ENCODE measurements around the gene SHISA6. TPM values are rescaled to one million over a fixed set of nuclear protein-coding genes. Genes with fewer than 3 reads are reported as not detected.

SHISA6 gene
- polyA plus RNA-seq, 1 of the 3 experiments (the other 2 are of a cell fraction), result not detected

GRCh38 chr17:11548398-11548797, 307.4 kb downstream of the SHISA6 start:
- TF ChIP-seq SMC3 (IDR thresholded peaks at IDR 0.05; ENCODE audit: low read depth, low read length) (no peak), FOXM1 (IDR thresholded peaks at IDR 0.05; ENCODE audit: low read depth) (no peak), TAF1 (IDR thresholded peaks at IDR 0.05; ENCODE audit: borderline replicate concordance, low read depth, low read length) (no peak), JUND (IDR thresholded peaks at IDR 0.05) (no peak), RXRA (IDR thresholded peaks at IDR 0.05; ENCODE audit: borderline replicate concordance, low read depth) (no peak), RAD21 (IDR thresholded peaks at IDR 0.05; ENCODE audit: low read length) (no peak), NFIC (IDR thresholded peaks at IDR 0.05; ENCODE audit: borderline replicate concordance) (no peak), RCOR1 (IDR thresholded peaks at IDR 0.05; ENCODE audit: low read length) (no peak), MEF2A (IDR thresholded peaks at IDR 0.05; ENCODE audit: borderline replicate concordance, low read depth) (no peak), SIN3A (IDR thresholded peaks at IDR 0.05; ENCODE audit: borderline replicate concordance, low read depth, low read length) (no peak), USF1 (IDR thresholded peaks at IDR 0.05; ENCODE audit: borderline replicate concordance, low read depth) (no peak), USF2 (IDR thresholded peaks at IDR 0.05; ENCODE audit: borderline replicate concordance, low read depth, low read length) (no peak), GABPA (IDR thresholded peaks at IDR 0.05; ENCODE audit: low read depth) (no peak), TCF12 (IDR thresholded peaks at IDR 0.05) (no peak), CHD2 (IDR thresholded peaks at IDR 0.05; ENCODE audit: low read length, partially characterized antibody) (no peak), MXI1 (IDR thresholded peaks at IDR 0.05; ENCODE audit: low read depth, low read length) (no peak)
- H3F3A ChIP-seq (replicated peaks; ENCODE audit: insufficient read depth), result no peaks in the 10 kb centered on the region
- H3K27me3 ChIP-seq (ENCODE audit: insufficient read depth), result no peaks in the 10 kb centered on the region
- H2AFZ ChIP-seq (ENCODE audit: low read depth), result no peak overlapping the region
- no peak overlapping the region for H3K4me3 ChIP-seq (ENCODE audit: low read depth in 2 of 2, low read length in 1 of 2)
- no peak overlapping the region for H3K9ac ChIP-seq
- H3K36me3 ChIP-seq (replicated peaks in 1 of 2; ENCODE audit: control insufficient read depth in 1 of 2, insufficient read depth in 2 of 2, low read length in 1 of 2), result no peaks in the 10 kb centered on the region
- H3K9me2 ChIP-seq, result peaks cover 5% of the 10 kb centered on the region; the same call in 1 of the 2 replicates
- no peak overlapping the region for H3K27ac ChIP-seq (ENCODE audit: low read depth in 2 of 2, low read length in 1 of 2)
- no peaks in the 10 kb centered on the region for H3K9me3 ChIP-seq
- DNase-seq, result no peak
- H4K20me1 ChIP-seq (ENCODE audit: insufficient read depth), result no peaks in the 10 kb centered on the region
- H3K79me2 ChIP-seq (ENCODE audit: insufficient read depth), result no peaks in the 10 kb centered on the region
- H3K4me1 ChIP-seq (ENCODE audit: control insufficient read depth in 1 of 2, insufficient read depth in 2 of 2, low read depth in 1 of 2, low read length in 1 of 2), result no peaks in the 10 kb centered on the region; a peak in 1 of 4 replicates
- POLR2A ChIA-PET, result no interaction called here
- CTCF ChIA-PET, result no interaction called here
- WGBS (ENCODE audit: low lambda C conversion rate), result 27% methylated on average over 2 of the region's 2 CpGs
- H3K4me2 ChIP-seq, result no peak overlapping the region

- POLR2A ChIA-PET, result no interaction called here
- CTCF ChIA-PET, result interaction anchor here (1.1 to 1.7 kb wide), 3 partner anchors 9 to 94 kb away, joined by 3 to 4 read pairs (median 4); no protein-coding TSS in a partner anchor
- no peak for TF ChIP-seq PBX3 (IDR thresholded peaks at IDR 0.05)
- TF ChIP-seq CTCF (IDR thresholded peaks at IDR 0.05), result no peak
- no peak for TF ChIP-seq GATA2 (CRISPR knock-in tag; IDR thresholded peaks at IDR 0.05)
- no peak for TF ChIP-seq EZH2phosphoT487 (IDR thresholded peaks at IDR 0.05; ENCODE audit: borderline replicate concordance, low read depth)
- TF ChIP-seq SIN3A (IDR thresholded peaks at IDR 0.05; ENCODE audit: borderline replicate concordance, low read depth, low read length), result no peak
- no peak for TF ChIP-seq REST (IDR thresholded peaks at IDR 0.05; ENCODE audit: low read depth, low read length)
- no peak for TF ChIP-seq GABPA (IDR thresholded peaks at IDR 0.05; ENCODE audit: low read depth)
These were observed 309.4 kb downstream of the SHISA6 start for GRCh38 chr17:11550431-11550830.

More at GRCh38 chr17:11550431-11550830, 309.4 kb downstream of the SHISA6 start:
- H3K4me3 ChIP-seq (ENCODE audit: low read depth in 2 of 2, low read length in 1 of 2), result no peak overlapping the region
- no peak overlapping the region for H3K4me2 ChIP-seq
- H3K79me2 ChIP-seq (ENCODE audit: insufficient read depth), result no peaks in the 10 kb centered on the region
- peaks cover 5% of the 10 kb centered on the region; the same call in 1 of the 2 replicates for H3K9me2 ChIP-seq
- no peak overlapping the region for H2AFZ ChIP-seq (ENCODE audit: low read depth)
- no peak overlapping the region for H3K27ac ChIP-seq (ENCODE audit: low read depth in 2 of 2, low read length in 1 of 2)
- H3K4me1 ChIP-seq (ENCODE audit: control insufficient read depth in 1 of 2, insufficient read depth in 2 of 2, low read depth in 1 of 2, low read length in 1 of 2), result no peaks in the 10 kb centered on the region; a peak in 1 of 4 replicates
- H3F3A ChIP-seq (replicated peaks; ENCODE audit: insufficient read depth), result no peaks in the 10 kb centered on the region
- 25% methylated on average over 2 of the region's 2 CpGs for WGBS (ENCODE audit: low lambda C conversion rate)
- no peak for DNase-seq
- no peak overlapping the region for H3K9ac ChIP-seq
- H3K9me3 ChIP-seq, result no peaks in the 10 kb centered on the region
- H3K36me3 ChIP-seq (replicated peaks in 1 of 2; ENCODE audit: control insufficient read depth in 1 of 2, insufficient read depth in 2 of 2, low read length in 1 of 2), result no peaks in the 10 kb centered on the region
- H3K27me3 ChIP-seq (ENCODE audit: insufficient read depth), result no peaks in the 10 kb centered on the region
- H4K20me1 ChIP-seq (ENCODE audit: insufficient read depth), result no peaks in the 10 kb centered on the region

Data from SK-N-SH (cell line).